ENCODE measurements around the gene HMGCL. TPM values are rescaled to one million over a fixed set of nuclear protein-coding genes. Genes with fewer than 3 reads are reported as not detected.
A peak's percentile ranks its signal among the peaks of the same experiment; 100 is the strongest.

The HMGCL gene
- total and polyA plus RNA-seq, 2 of the 13 experiments (the other 11 are each of a cell fraction or from before 2014, with no cell fraction given), result 21.3 to 41.4 TPM

DNA sequence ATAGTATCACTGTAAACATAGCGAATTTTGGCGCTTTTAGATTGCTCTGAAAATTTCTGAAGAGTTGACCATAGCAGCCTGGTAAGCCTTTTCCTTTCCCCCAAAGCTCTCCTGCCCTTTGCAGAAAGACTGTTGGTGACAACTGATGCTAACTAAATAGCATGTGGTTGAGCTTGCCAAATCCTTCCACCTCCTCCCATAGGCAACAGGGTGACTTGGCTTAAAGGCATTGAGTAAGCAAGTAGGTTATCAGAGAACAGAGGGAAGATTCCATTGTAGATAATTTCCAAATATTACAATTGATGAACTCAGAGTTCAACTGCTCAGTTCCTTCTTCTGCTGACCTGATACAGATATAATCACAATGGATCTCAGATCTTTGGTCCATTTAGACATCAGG, 19.9 kb upstream of the HMGCL start:
- peaks cover 0 to 4% of the 10 kb centered on the region in 2 experiments; a peak in 4 of 5 replicates for H3K36me3 ChIP-seq (replicated peaks in 1 of 2; ENCODE audit: control insufficient read depth in 1 of 2, insufficient read depth in 2 of 2, low read length in 2 of 2)
- peaks cover 11% of the 10 kb centered on the region for H3K4me1 ChIP-seq (ENCODE audit: insufficient read depth, low read length)
- no peak for DNase-seq (ENCODE audit: low spot score)
- ChIA-PET CTCF (ENCODE audit: low intra/inter-chr PET ratio, low total read pairs) (no interaction called here), POLR2A (no interaction called here)
- no peak overlapping the region for H2AFZ ChIP-seq (ENCODE audit: low read length)
- no peak overlapping the region for H3K27ac ChIP-seq (ENCODE audit: extremely low read length, insufficient read depth, low read length)
- intact Hi-C loops (cut with micrococcal nuclease; ENCODE audit: unreplicated experiment), result no loop called here
- no peaks in the 10 kb centered on the region for H3K79me2 ChIP-seq (ENCODE audit: insufficient read depth, low read length)
- no peak overlapping the region for H3K4me3 ChIP-seq (replicated peaks in 1 of 3; ENCODE audit: insufficient read depth in 1 of 3, low read depth in 2 of 3, low read length in 3 of 3)
- no peaks in the 10 kb centered on the region for H4K20me1 ChIP-seq (ENCODE audit: insufficient read depth, low read length)
- no peak for FAIRE-seq
- no peak overlapping the region for H3K9ac ChIP-seq (ENCODE audit: insufficient read depth, low read depth, low read length)
- no peaks in the 10 kb centered on the region for H3K27me3 ChIP-seq (ENCODE audit: control insufficient read depth in 1 of 2, insufficient read depth in 2 of 2, low read length in 2 of 2)
- in situ Hi-C loops (cut with HindIII; ENCODE audit: extremely low pct_ligation_motif_present, low pct_unique_long_range_greater_than_20kb), result no loop called here
- TF ChIP-seq, protein P1, sequence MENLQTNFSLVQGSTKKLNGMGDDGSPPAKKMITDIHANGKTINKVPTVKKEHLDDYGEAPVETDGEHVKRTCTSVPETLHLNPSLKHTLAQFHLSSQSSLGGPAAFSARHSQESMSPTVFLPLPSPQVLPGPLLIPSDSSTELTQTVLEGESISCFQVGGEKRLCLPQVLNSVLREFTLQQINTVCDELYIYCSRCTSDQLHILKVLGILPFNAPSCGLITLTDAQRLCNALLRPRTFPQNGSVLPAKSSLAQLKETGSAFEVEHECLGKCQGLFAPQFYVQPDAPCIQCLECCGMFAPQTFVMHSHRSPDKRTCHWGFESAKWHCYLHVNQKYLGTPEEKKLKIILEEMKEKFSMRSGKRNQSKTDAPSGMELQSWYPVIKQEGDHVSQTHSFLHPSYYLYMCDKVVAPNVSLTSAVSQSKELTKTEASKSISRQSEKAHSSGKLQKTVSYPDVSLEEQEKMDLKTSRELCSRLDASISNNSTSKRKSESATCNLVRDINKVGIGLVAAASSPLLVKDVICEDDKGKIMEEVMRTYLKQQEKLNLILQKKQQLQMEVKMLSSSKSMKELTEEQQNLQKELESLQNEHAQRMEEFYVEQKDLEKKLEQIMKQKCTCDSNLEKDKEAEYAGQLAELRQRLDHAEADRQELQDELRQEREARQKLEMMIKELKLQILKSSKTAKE (CRISPR knock-in tag; IDR thresholded peaks at IDR 0.05; ENCODE audit: borderline replicate concordance), result no peak
- TF ChIP-seq ZNF777 (CRISPR knock-in tag; IDR thresholded peaks at IDR 0.05) (no peak), MBD4 (IDR thresholded peaks at IDR 0.05; ENCODE audit: borderline replicate concordance, low read length) (no peak), ZFYVE20 (CRISPR knock-in tag; IDR thresholded peaks at IDR 0.05; ENCODE audit: borderline replicate concordance, low read depth) (no peak), PAF1 (CRISPR knock-in tag; IDR thresholded peaks at IDR 0.05) (no peak)
- no peak for ATAC-seq
- H3K9me3 ChIP-seq (ENCODE audit: low read length), result no peaks in the 10 kb centered on the region
- no peak overlapping the region for H3K4me2 ChIP-seq (ENCODE audit: low read depth, low read length)
- BruUV-seq (replicated peaks), result no TSS peak
- WGBS (ENCODE audit: low lambda C conversion rate), result 97% methylated on average over 2 of the region's 2 CpGs

GRCh38 chr1:23843644-23844043, 18.4 kb upstream of the HMGCL start:
- intact Hi-C loops (cut with micrococcal nuclease; ENCODE audit: unreplicated experiment) (no loop called here), in situ Hi-C loops (cut with HindIII; ENCODE audit: extremely low pct_ligation_motif_present, low pct_unique_long_range_greater_than_20kb) (no loop called here)
- BruUV-seq (replicated peaks), result no TSS peak
- Histone ChIP-seq H3K36me3 (replicated peaks in 1 of 2; ENCODE audit: control insufficient read depth in 1 of 2, insufficient read depth in 2 of 2, low read length in 2 of 2) (peaks cover 0 to 4% of the 10 kb centered on the region in 2 experiments; a peak in 4 of 5 replicates), H3K4me2 (ENCODE audit: low read depth, low read length) (no peak overlapping the region), H3K9me3 (ENCODE audit: low read length) (no peaks in the 10 kb centered on the region), H3K79me2 (ENCODE audit: insufficient read depth, low read length) (no peaks in the 10 kb centered on the region), H3K4me3 (replicated peaks in 1 of 3; ENCODE audit: insufficient read depth in 1 of 3, low read depth in 2 of 3, low read length in 3 of 3) (no peak overlapping the region), H2AFZ (ENCODE audit: low read length) (no peak overlapping the region), H3K27ac (ENCODE audit: extremely low read length, insufficient read depth, low read length) (no peak overlapping the region), H3K9ac (ENCODE audit: insufficient read depth, low read depth, low read length) (no peak overlapping the region), H3K27me3 (ENCODE audit: control insufficient read depth in 1 of 2, insufficient read depth in 2 of 2, low read length in 2 of 2) (no peaks in the 10 kb centered on the region), H4K20me1 (ENCODE audit: insufficient read depth, low read length) (no peaks in the 10 kb centered on the region), H3K4me1 (ENCODE audit: insufficient read depth, low read length) (peaks cover 12% of the 10 kb centered on the region)
- FAIRE-seq, result no peak
- ChIA-PET POLR2A (interaction anchor here (0.6 kb wide), 1 partner anchor 18 kb away, joined by 3 read pairs; no protein-coding TSS in a partner anchor), CTCF (ENCODE audit: low intra/inter-chr PET ratio, low total read pairs) (no interaction called here)
- TF ChIP-seq, protein P2, sequence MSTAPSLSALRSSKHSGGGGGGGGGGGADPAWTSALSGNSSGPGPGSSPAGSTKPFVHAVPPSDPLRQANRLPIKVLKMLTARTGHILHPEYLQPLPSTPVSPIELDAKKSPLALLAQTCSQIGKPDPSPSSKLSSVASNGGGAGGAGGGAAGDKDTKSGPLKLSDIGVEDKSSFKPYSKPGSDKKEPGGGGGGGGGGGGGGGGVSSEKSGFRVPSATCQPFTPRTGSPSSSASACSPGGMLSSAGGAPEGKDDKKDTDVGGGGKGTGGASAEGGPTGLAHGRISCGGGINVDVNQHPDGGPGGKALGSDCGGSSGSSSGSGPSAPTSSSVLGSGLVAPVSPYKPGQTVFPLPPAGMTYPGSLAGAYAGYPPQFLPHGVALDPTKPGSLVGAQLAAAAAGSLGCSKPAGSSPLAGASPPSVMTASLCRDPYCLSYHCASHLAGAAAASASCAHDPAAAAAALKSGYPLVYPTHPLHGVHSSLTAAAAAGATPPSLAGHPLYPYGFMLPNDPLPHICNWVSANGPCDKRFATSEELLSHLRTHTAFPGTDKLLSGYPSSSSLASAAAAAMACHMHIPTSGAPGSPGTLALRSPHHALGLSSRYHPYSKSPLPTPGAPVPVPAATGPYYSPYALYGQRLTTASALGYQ (CRISPR knock-in tag; IDR thresholded peaks at IDR 0.05), result no peak
- TF ChIP-seq ZNF121 (CRISPR knock-in tag; IDR thresholded peaks at IDR 0.05), result peak; percentile 47; the same call in 1 of the 2 replicates
- no peak for DNase-seq (ENCODE audit: low spot score)
- WGBS (ENCODE audit: low lambda C conversion rate), result 88% methylated on average over 5 of the region's 5 CpGs
- ATAC-seq, result no peak
